Measurements from ENCODE around the gene IL18R1.

DNA sequence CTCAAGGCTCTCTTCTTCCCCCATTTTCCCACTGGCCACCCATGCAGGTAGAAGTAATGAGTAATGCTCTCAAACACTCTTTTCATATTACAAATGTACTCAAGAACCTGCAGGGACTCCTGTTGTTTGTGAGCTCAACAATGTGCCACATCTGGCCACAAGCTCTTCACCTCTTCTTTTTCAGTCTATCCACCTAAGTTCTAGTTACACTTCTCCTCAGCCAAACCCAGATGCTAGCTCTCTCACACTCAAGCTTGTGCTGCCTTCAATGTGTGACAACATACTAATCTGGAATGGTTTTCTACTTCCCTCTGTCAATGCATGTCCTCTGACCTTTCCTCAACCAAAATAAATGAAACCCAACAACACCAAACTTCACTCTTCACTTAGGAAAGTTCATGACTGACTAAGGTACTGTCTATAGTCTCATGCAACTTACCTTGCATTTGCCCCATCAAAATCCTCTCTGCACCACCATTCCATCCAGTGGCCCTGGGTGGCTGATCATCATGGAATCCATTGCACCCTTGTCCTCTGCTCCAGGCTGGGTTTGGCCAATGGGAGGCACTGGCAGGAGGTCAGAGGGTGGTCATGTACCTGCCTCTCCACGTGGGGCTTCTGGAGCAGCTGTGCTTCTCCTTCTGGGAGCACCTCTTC, 5.3 kb upstream of the IL18R1 start:
- TF ChIP-seq CTCF (IDR thresholded peaks at IDR 0.05): no peak
- no peak for TF ChIP-seq POLR2A (IDR thresholded peaks at IDR 0.05)
